NB4 (cell line): ENCODE results near the gene SPATA2.

Source experiments
- MYC ChIP-seq: IDR thresholded peaks from 2 replicates; pipeline ENCODE4 v1.6.1; 2011; ENCODE audit warnings: low read depth, low read length
- POLR2A ChIP-seq: IDR thresholded peaks from 2 replicates; pipeline ENCODE4 v1.6.1; 2011; ENCODE audit warnings: mild to moderate bottlenecking; ENCODE audit not compliant: insufficient read length; ENCODE audit errors: extremely low read depth
- TF ChIP-seq, protein P1 (sequence below): IDR thresholded peaks from one replicate; pipeline ENCODE4 v1.5.1; 2012; ENCODE audit warnings: low read depth, low read length

DNA sequence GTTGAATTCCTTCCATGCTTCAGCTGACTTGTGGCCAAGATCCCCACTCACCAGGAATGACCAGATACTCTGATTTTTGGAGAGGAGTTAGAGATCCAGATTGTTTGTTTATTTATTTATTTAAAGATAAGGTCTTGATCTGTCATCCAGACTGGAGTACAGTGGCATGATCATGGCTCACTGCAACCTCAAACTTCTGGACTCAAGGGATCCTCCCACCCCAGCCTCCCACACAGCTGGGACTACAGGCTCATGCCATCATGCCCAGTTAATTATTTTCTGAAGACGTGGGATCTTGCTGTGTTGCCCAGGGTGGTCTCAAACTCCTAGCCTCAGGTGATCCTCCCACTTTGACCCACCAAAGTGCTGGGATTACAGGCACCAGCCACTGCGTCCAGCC is 4.1 kb upstream of the SPATA2 start:
- TF ChIP-seq, protein P1, sequence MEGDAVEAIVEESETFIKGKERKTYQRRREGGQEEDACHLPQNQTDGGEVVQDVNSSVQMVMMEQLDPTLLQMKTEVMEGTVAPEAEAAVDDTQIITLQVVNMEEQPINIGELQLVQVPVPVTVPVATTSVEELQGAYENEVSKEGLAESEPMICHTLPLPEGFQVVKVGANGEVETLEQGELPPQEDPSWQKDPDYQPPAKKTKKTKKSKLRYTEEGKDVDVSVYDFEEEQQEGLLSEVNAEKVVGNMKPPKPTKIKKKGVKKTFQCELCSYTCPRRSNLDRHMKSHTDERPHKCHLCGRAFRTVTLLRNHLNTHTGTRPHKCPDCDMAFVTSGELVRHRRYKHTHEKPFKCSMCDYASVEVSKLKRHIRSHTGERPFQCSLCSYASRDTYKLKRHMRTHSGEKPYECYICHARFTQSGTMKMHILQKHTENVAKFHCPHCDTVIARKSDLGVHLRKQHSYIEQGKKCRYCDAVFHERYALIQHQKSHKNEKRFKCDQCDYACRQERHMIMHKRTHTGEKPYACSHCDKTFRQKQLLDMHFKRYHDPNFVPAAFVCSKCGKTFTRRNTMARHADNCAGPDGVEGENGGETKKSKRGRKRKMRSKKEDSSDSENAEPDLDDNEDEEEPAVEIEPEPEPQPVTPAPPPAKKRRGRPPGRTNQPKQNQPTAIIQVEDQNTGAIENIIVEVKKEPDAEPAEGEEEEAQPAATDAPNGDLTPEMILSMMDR = no peak
- TF ChIP-seq POLR2A (no peak), MYC (no peak)
